Activated CD4-positive, alpha-beta T cell treated with anti-CD3 and anti-CD28 coated beads, Interleukin-2, amount 50 U/mL, for 16 hours (primary cell): ENCODE results near the gene CEBPG.

ENCODE experiments used
- DNase-seq: peaks from one replicate; pipeline ENCODE4 v3.0.0-alpha.2; 2020

CEBPG gene

GRCh38 chr19:33350538-33351309, 22.8 kb upstream of the CEBPG start:
- DNase-seq, result no peak

DNA sequence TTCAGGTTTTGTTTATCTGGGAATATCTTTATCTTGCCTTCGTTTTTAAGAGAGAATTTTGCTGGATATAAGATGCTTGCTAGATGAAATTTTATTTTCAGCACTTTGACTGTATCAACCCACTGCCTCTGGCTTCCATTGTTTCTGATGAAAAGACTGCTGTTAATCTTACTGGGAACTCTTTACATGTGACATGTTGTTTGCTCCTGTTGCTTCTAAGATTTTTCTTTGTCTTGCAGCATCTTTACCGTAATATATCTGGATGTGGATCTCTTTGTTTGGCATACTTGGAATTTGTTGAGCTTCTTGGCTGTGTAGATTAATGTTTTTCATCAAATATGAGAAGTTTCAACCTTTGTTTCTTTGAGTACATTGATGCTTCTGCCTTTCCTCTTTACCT, 18.0 kb upstream of the CEBPG start:
- DNase-seq, result no peak

DNA sequence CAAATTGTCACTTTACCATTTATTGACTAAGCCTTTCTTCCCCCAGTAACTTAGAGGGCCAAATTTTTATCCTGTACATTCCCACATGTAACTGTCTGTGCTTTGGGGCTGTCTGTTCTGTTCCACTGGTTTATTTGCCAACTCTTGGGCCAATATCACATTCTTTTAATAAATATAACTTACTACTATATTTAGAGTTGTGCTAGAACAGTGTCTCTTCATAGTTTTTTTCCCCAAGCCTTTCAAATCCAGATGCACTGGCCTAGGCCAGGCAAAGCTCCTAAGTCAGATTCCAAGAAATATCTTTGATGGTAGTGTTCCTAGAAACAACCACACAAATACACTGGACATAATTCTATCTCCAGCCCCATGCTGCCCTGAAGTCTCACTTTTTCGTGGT, 16.0 kb upstream of the CEBPG start:
- no peak for DNase-seq

DNA sequence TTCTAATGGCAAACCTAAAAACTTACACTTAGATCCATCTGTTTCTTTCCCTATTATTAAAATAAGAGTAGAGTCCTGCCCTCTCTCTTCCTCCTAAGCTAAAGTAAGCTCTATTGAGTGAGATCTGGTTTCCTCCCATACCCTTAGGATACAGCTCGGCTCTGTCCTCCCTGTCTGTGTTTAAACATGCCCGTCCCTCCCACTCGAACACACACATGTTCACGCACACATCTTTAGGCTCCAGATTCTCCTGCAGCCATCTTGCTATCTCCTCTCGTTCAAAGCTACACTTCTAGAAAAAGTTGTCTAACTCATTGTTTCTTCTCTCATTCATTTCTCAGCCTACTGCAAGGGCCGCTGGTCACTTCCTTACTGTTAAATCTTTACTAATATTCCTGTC, 15.1 kb upstream of the CEBPG start:
- no peak for DNase-seq

DNA sequence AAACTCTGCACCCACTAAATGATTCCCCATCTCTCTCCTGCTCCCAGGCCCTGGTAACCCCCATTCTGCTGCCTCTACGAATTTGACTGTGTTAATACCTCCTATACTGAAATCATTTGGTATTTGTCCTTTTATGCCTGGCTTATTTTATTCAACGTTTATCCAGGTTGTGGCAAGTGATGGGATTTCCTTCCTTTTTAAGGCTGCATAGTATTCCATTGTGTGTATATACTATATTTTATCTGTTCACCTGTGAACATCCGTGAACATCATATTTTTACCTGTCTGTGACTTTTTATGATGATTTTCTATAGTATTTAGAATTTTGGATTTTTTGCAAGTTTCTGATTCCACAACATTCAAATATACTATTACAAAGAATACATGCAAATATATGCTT, 13.9 kb upstream of the CEBPG start:
- DNase-seq, result no peak

- DNase-seq, result no peak
These were observed 10.8 kb upstream of the CEBPG start for GRCh38 chr19:33362508-33363228.

DNA sequence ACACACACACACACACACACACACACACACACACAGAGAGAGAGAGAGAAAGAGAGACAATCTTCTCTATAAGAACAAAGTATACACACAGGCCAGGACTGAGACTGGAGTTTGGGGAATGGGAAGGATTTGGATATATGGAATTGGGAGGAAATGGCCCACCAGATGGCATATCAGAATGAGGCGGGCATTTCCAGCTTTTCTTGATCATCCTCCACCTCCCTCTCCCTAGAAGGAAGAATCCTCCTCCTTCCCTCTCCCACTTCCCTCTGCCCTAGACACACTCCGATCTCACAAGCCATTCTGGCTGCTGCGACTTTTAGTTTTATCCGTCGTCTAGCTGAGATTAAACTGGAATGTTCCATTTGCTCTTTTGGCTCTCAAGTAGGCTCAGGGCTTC, 10.0 kb upstream of the CEBPG start:
- no peak for DNase-seq

DNA sequence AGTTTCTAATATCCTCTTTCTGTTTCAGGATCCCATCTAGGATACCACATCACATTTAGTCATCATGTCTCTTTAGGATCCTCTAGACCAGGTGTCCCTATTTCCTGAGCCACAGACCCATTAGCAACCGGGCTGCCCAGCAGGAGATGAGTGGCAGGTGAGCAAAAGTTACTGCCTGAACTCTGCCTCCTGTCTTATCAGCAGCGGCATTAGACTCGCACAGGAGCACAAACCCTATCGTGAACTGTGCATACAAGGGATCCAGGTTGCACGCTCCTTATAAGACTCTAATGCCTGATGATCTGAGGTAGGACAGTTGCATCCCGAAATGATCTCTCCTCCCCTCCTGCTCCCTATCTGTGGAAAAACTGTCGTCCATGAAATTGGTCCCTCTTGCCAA, 7.8 kb upstream of the CEBPG start:
- no peak for DNase-seq

DNA sequence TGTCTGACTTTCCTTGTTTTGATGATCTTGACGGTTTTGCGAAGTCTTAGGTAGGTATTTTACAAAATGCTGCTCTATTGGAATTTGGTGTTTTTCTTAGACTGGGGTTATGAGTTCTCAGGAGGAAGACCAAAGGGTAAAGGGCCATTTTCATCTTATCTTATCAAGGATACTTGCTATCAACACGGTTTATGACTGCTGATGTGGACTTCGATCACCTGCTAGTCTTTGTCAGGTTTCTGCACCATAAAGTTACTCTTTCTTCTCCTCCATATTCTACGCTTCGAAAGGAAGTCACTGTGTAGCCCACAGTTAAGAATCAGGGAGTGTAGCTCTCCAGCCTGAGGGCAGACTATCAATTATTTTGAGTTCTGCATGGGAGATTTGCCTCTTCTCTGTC, 7.4 kb upstream of the CEBPG start:
- no peak for DNase-seq

DNA sequence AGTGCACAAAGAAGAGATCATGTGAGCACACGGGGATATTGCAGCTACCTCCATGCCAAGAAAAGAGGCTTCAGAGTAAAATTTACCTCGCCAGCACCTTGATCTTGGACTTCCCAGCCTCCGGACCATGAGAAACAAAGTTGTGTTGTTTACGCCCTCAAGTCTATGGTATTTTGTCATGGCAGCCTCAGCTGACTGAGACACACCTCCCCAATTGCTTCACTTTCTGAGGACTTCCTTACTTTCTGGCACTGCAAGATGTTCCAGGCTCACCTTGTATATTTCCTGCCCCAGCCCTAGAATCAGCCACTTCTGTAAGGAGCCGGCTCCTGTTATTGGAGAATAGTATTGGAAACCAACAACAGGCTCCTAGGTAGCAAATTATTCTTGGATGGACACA, 6.6 kb upstream of the CEBPG start:
- DNase-seq, result no peak

GRCh38 chr19:33368074-33368864, 5.2 kb upstream of the CEBPG start:
- no peak for DNase-seq

DNA sequence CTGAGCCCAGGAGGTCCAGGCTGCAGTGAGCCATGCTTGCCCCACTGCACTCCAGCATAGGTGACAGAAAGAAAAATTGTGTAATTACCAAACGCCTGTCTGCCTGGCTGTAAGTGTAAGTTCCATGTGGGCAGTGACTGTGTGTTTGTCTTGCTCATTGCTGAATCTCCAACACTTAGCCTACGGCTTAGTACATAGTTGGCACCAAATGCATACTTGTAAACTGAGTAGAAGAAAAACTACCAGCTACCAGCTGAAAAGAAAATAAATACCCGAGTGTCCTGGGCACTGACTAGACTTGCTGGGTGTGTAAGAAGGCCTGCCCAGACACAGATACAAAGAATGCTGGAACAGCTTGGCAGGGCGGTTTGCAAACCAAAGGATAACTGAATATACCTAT, 2.7 kb upstream of the CEBPG start:
- no peak for DNase-seq

- DNase-seq, result peak; percentile 44
These were observed 766 bp downstream of the CEBPG start for GRCh38 chr19:33374236-33374714.

DNA sequence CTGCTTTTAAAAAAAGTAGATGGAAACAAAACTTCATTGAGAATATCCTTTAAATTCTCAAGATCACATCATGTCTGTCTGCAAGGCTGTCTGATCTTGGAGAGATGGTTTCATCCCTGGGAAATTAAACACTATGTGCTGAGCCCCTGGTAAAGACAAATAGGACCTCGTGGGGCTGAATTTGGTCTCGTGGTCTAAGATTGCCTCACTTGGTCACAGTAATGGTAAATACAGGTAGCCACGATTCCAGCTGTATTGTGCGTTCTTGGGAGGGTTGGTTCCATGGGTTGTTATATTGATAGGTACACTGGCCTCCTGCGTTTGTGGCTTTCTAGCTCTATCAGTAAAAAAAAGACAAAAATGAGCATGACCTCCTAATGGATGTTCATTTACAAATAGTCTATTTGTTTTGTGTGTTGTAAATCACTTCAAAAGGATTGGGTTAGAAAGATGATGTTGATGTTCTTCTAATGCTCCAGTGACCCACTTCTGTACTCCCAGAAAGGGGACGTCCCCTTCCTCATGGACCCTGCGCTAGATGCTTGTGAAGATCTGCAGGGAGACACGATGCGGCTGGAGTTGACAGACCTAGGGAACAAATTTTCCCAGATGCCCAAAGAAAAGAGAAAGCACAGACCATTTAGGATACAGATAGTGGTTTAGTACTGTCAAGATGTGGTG, 1.8 kb downstream of the CEBPG start:
- DNase-seq, result no peak

- DNase-seq, result no peak
These were observed 2.3 kb downstream of the CEBPG start for GRCh38 chr19:33375837-33376159.

DNA sequence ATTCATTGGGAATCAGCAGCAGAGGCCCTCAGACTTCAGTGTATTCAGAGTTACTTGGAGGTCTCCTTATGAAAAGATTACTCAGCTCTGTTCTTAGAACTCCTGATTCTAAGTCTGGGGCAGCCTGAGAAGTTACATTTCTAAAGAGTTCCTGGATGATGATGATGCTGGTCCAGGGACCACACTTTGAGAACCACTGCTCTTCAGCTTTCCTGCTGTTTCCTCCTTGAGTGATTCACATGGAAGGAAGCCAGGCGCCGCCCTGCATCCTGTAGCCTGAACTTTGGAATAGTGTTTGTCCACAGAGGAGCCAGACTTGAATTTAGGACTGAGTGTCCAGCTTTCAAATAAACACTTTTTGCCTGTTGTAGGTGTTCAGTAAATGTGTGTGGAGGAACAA, 2.9 kb downstream of the CEBPG start:
- DNase-seq, result no peak

GRCh38 chr19:33376941-33377557, 3.5 kb downstream of the CEBPG start:
- DNase-seq, result no peak

DNA sequence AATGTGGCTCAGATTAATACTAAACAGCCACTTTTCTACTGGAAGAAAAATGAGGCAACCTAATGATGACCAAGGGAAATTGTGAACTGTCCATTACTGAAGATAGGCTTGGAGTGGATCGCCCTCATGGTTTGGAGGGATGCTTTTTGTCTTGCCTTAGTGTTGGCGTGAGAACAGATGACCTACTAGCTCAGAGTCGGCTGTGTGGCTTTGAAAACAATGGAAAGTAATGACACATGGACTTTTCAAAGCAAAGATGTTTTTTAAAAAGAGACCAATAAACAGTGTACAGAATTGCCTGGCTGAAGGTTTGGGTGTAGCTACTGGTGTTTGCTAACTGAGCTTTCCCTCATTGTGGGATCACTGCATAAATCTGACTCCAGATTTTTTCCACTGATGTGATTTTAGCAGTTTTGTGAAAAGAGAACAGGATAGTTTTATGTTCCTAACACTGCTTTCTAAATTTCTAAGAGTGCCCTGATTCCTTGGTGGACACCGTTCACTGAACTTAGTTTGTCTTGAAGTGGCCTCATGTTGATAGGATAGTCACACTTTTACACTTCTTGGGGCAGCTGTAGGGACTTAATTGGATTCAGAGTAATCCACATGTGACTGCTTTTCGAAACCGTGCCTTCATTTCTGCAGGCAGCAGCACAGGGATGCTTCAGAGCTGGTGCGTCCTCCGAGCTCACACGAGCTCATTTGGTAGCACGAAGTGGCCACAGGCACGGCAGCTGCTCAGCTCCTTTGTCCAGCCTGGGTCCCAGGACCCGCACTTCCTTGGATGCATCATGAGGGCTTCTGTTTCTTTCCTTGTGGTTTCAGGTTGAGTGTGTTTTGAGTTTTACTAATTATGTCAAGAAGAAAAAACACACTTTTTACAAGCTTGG, 4.3 kb downstream of the CEBPG start:
- no peak for DNase-seq

DNA sequence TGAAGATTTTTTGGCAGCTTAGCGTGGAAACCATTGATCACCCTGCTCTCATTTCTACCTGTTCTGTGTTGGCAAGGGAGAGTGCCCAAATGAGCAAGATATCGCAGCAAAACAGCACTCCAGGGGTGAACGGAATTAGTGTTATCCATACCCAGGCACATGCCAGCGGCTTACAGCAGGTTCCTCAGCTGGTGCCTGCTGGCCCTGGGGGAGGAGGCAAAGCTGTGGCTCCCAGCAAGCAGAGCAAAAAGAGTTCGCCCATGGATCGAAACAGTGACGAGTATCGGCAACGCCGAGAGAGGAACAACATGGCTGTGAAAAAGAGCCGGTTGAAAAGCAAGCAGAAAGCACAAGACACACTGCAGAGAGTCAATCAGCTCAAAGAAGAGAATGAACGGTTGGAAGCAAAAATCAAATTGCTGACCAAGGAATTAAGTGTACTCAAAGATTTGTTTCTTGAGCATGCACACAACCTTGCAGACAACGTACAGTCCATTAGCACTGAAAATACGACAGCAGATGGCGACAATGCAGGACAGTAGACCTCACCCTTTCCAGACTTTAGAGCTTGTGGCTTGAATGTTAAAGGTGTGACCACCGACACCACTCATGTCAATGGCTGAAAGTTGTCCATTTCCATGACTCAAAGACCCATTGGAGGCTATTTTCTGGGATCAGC, 5.8 kb downstream of the CEBPG start:
- no peak for DNase-seq

DNA sequence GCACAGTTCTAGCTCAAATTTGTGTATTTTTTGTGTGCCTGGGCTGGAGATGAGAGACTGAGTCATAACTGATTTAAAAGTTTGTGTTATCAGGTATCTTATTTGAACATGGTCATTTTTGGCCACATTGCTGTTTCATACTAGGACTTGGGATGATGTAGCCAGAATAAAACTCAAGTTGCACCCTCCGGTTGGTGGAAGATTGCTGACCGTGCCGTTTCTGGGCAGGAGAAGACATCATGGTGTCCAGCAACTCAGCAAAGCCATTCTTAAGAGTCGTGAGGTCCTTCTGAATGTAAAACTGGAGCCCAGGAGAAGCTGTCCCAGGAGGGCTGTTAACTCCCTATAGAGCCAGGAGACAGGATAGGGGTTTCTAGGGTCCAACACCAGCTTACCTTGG, 7.6 kb downstream of the CEBPG start:
- DNase-seq, result no peak

- no peak for DNase-seq
These were observed 8.5 kb downstream of the CEBPG start for GRCh38 chr19:33382006-33382405.
